Activated CD8-positive, alpha-beta memory T cell treated with anti-CD3 and anti-CD28 coated beads, Interleukin-2, amount 50 U/mL, for 48 hours (primary cell): Measurements from ENCODE around the gene SYT7.

Experiments
- DNase-seq: peaks from one replicate; pipeline ENCODE4 v3.0.0-alpha.2; 2020

SYT7 gene

DNA sequence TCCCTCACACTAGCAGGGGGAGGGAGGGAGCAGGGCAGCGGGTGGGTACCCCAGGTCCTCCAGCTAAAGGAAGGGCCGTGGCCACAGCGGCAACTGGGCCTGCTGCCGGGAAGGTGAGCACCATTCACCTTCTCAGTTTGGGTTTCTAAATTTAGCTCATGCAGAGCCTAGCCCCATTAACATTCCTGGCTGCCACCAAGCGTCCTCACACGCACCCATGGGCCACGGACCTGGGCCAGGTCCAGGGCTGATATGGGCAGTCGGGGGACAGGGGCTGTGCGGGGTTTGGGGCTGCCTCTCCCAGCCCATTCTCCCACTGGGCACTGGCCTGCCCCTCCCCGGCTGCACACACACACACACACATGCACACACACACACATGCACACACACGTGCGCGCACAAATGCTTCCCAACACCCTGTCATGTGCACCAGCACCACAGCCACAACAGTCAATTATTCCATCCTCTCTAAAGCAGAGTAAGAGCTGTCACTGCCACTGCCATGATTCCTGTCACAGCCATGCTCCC is 28.7 kb downstream of the SYT7 start:
- DNase-seq, result no peak

GRCh38 chr11:61551634-61552033 is 29.2 kb downstream of the SYT7 start:
- DNase-seq, result no peak

DNA sequence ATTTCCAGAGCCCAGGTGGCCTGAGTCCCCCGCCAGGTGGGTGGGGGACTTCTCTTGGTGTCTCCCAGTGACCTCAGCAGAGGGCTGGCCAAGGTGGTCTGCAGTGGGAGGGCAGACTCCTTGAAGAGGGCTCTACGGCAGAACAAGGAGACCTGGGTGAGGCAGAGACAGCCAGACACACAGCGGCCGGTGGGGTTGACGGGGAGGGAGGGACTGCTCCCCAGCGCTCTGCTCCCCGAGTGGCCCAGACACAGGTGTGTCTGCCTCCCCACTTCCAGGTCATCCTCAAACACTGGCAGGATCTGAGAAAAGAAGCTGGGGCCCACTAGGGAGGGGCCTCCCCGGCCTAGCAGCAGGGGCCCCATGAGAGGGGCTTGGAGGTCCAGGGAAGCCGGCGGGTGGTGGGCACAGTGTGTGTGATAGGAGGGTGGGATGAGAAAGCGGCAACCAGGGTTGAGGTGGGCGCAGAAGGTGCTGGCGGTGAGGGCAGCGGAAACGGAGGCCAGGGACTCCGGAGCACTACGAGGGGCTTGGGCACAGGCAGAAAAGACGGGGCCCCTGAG is 30.1 kb downstream of the SYT7 start:
- DNase-seq, result no peak

- DNase-seq, result no peak
Measured at GRCh38 chr11:61549662-61550568, 31.0 kb downstream of the SYT7 start.

GRCh38 chr11:61549177-61549576 is 31.7 kb downstream of the SYT7 start:
- no peak for DNase-seq

DNA sequence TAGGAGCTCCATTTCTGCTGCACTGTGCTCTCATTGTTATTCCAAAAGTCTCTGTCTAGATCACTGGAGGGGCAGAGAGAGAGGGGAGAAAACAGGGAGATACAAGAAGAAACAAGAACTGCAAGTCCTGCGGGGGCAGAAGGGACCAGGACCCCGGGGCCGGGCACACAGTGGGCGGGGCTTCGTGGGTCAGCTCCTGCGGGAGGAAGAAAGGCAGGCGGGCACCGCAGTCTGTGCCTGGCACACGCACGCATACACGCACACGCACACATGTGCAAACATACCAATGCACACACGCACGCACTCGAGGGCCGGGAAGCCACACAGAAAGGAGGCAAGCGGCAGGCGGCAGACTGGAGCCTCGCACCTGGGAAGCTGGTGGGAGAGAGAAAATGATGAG is 33.6 kb downstream of the SYT7 start:
- no peak for DNase-seq

DNA sequence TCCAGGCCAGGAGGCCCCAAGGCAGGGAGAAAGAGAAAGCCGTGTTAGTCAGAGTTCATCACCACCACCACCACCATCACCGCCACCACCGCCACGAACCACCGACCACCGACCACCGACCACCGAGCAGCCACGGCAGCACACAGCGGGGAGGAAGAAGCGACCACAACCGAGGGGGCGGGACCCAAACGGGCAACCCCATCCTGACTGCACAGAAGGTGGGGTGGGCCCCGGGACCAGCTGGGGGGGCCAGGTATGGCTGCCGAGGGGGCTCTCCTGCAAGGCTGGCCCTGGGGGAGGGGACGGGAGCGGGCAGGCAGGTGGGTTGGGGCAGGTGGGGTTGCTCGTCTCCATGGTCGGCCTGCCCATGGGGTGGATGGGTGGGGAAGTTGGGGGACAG is 34.2 kb downstream of the SYT7 start:
- no peak for DNase-seq

DNA sequence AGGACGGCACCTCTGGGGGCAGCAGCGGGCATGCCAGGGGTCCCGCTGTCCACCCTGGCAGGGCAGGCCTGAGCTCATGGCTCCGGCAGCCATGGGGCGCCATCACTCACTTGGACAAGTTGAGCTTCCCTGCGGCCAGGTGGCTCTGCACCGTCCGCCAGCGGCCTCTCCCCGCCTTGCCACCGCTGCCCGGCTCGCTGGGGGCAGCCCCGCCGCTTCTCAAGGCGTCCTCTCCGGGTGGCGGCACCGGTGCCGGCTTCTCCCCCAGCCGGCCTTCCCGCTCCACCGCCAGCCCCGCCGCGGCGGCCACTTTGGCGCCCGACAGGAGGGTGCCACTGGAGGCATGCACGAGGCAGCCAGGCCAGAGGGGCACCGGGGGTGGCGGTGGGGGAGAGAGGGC is 35.0 kb downstream of the SYT7 start:
- DNase-seq, result no peak

- no peak for DNase-seq
Measured at GRCh38 chr11:61545341-61545740, 35.5 kb downstream of the SYT7 start.

DNA sequence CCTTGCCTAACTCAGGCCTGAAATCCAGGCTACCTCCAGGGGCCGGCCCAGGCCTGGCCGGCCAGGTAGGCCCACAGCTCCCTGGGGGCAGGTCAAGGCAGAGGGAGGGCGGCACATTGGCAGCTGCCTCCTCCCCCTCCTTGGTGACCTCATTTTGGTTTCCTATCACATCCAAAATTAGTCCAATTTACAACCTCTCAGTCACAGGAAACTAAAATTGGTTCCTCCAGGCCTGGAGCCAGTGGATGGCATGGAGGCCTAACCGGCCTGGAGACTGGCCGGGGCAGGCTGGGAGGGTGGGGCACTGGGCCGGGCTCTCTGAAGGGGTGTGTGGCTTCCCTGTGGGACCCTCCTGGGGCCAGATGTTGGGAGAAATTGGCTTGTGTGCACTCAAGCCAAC is 36.4 kb downstream of the SYT7 start:
- no peak for DNase-seq

DNA sequence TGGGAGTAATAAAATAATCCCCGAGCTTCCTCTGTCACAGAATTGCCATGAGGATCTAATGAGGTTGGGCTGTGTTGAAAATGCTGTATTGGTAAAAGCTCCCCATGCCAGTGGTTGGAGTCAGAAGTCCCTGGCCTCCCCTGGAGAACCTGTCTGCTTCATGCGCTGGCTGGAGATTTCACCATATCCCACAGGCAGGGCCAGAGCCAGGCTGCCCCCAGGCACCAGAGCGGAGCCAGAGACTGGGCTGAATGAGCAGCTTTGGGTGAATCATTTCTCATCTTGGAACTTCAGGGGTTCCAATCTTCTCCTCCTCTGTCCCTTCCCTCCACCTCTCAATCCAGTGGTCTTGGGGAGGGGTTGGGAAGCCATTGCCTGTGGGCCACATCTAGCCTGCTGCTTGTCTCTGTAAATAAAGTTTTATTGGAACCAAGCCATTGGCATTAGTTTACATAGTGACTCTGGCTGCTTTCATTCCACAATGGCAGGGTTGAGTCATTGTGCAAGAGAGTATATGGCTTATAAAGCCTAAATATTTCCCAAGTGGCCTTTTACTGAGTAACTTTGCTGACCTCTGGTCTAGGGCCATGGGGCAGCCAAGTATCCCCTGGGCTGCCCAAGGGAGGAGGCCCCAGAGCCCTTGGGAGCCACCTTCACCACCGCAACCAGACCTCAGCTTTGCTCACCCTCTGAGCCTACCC is 37.1 kb downstream of the SYT7 start:
- no peak for DNase-seq

- DNase-seq, result no peak
Measured at GRCh38 chr11:61542705-61543104, 38.2 kb downstream of the SYT7 start.

GRCh38 chr11:61542024-61542461 is 38.8 kb downstream of the SYT7 start:
- DNase-seq, result no peak

GRCh38 chr11:61541598-61541997 is 39.3 kb downstream of the SYT7 start:
- DNase-seq, result no peak

DNA sequence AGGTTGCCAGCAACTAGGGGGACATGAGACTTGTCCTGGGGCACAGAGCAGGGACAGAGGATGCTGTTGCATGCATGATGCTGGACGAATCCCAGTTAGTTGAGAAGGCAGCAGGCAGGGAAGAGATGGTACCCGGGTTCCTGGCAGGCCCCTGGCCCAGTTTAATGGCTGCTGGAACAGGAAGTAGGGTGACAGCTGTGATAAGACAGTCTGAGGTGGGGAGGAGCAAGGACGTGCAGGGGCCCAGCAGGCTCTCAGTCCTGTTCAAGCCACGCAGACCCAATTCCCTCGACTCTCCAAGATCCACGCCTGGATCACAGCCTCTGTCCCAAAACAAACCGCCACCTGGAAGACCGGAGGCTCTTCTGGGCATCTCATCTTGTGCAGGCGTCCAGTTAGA is 40.3 kb downstream of the SYT7 start:
- no peak for DNase-seq

DNA sequence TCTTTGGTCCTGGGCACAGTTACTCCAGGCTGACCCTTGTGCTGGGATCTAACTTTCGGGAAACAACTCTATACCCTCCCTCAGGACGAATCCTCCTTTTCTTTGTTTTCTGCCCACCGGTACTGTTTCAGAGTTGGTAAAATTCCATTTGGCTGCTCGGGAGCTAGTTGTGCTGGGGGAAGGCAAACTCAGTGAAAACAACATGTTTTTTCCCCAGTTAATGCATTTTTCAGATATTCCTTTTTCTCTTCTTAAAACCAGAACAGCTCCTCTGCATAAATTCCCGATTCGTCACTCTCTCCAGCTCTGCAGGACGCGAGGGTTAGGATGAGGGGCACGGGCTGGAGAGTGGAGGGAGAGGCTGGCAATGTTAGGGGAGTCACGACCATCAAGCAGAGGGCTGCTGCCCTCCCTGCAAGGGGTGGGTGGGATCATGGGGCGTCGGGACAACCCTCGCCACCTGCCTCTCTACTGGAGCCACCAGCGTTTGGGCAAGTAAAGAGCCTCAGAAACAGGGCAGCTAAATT is 41.0 kb downstream of the SYT7 start:
- DNase-seq, result no peak

- DNase-seq, result no peak
Measured at GRCh38 chr11:61539006-61539405, 41.9 kb downstream of the SYT7 start.

GRCh38 chr11:61538636-61538961 is 42.3 kb downstream of the SYT7 start:
- no peak for DNase-seq

- DNase-seq, result no peak
Measured at GRCh38 chr11:61537326-61537725, 43.5 kb downstream of the SYT7 start.

DNA sequence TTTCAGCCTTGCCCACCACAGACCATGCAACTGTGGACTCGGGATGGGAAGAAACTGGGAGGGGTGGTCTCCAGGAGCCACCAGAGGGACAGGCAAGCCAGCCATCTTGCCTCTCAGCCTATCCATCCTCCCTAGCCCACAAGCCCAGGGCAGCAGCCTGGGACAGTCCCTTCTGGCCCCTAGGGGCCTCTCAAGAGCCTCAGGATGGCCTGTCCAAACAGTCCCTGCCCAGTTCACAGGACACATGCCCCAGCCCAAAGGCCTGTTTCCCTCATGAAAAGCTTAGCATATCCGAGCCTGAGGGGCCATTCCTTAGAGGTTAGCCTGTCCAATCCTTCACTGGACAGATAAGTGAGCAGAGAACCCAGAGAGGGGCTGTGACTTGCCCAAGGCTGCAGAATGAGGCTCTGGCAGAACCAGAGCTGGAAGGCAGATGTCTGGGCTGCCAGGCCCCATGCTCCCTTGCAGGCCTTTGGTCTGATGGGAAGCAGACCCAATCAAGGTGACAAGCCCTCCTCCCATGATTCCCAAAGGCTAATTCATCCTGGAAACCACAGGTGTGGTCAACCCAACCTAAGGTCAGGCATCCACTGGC is 44.1 kb downstream of the SYT7 start:
- DNase-seq, result no peak

GRCh38 chr11:61535998-61536675 is 44.7 kb downstream of the SYT7 start:
- DNase-seq, result no peak
